ENCODE results near the gene ZDHHC17. TPM values are rescaled to one million over a fixed set of nuclear protein-coding genes. Genes with fewer than 3 reads are reported as not detected.
A peak's percentile ranks its signal among the peaks of the same experiment; 100 is the strongest.

Gene ZDHHC17
- 33.3 and 34.3 TPM in 2 replicates for total RNA-seq (ENCODE audit: low replicate concordance)

GRCh38 chr12:76763746-76764675 lies at the start of gene ZDHHC17:
TSS of gene ZDHHC17 (plus strand) at chr12:76764115. CDS start at chr12:76764237, 122 bp downstream.
- peak within 1 kb of the TSS; percentile 93 for H3K4me3 ChIP-seq (ENCODE audit: low read depth, low read length)
- no peak for TF ChIP-seq CTCF (IDR thresholded peaks at IDR 0.05; ENCODE audit: insufficient read depth, low read length)
- peak; percentile 92 for DNase-seq (ENCODE audit: low read depth)

DNA sequence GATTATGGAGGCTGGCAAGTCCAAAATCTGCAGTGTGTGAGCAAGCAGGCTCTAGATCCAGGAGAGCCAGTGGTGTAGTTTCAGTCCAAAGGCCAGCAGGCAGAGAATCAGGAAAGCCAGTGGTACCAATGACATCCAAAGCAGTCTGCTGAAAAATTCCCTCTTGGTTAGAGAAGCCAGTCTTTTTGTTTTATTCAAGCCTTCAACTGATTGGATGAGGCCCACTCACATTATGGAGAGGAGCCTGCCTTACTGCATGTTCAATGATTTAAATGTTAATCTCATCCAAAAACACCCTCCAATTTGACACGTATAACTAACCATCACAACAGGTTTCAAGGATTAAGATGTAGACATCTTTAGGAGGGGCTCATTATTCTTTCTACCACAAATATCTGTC lies 49.5 kb upstream of the ZDHHC17 start:
- no peak for DNase-seq (ENCODE audit: low read depth)
- no peak for TF ChIP-seq CTCF (IDR thresholded peaks at IDR 0.05; ENCODE audit: insufficient read depth, low read length)
- H3K4me3 ChIP-seq (ENCODE audit: low read depth, low read length): no peak overlapping the region

DNA sequence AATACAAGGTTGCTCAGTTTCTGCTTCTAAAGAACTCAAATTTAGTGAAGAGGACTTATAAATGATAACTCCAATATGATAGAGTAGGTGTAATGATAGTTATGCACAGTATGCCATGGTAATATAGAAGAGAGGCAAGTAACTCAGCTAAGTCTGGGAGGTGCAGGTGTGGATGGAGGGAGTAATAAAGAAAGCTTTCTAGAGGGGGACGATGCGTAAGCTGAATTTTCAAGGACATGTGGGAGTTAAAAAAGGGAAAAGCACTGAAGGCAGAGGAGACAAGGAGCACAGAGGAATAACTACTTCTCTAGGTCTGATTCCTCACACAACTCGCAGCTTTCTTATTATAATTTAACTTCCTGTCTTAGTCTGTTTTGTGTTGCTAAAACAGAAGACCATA lies 49.1 kb upstream of the ZDHHC17 start:
- TF ChIP-seq CTCF (IDR thresholded peaks at IDR 0.05; ENCODE audit: insufficient read depth, low read length): no peak
- DNase-seq (ENCODE audit: low read depth): no peak
- no peak overlapping the region for H3K4me3 ChIP-seq (ENCODE audit: low read depth, low read length)

DNA sequence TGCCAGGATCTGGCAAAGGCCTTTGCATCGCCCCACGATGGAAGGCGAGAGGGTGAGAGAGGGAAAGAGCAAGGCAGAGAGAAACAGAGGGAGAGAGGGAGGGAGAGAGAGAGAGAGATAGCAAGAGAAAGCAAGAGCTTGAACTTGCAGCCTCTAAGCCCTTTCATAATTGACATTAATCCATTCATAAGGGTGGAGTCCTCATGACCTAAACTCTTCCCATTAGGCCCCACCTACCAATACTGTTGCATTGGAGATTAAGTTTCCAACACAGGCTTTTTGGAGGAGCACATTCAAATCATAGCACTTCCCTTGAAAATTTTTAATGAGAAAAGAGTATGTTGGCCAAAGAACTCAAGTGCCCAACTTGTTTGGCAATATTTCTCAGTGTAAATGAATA lies 48.6 kb upstream of the ZDHHC17 start:
- no peak for DNase-seq (ENCODE audit: low read depth)
- no peak overlapping the region for H3K4me3 ChIP-seq (ENCODE audit: low read depth, low read length)
- no peak for TF ChIP-seq CTCF (IDR thresholded peaks at IDR 0.05; ENCODE audit: insufficient read depth, low read length)

DNA sequence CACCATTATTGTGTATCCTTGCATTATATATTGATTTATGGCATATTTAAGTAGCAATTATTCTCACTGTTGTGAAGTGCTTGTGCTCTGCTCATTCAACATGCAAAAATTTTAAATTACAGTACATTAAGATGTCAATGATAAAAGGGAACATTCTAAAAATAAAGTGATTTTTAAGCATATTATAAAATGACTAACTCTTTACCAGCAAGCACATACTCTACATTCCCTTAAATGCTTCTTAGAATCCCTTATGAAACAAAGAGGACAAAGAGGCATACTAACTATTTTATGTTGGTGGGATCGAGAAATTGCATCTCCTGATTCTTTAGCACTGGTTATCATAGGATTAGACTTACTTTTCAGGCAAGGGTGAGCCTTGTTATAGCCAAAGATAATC lies 46.6 kb upstream of the ZDHHC17 start:
- TF ChIP-seq CTCF (IDR thresholded peaks at IDR 0.05; ENCODE audit: insufficient read depth, low read length): no peak
- no peak for DNase-seq (ENCODE audit: low read depth)
- H3K4me3 ChIP-seq (ENCODE audit: low read depth, low read length): no peak overlapping the region

GRCh38 chr12:76719171-76720041 lies 44.5 kb upstream of the ZDHHC17 start:
- no peak overlapping the region for H3K4me3 ChIP-seq (ENCODE audit: low read depth, low read length)
- peak; percentile 65 for DNase-seq (ENCODE audit: low read depth)
- TF ChIP-seq CTCF (IDR thresholded peaks at IDR 0.05; ENCODE audit: insufficient read depth, low read length): no peak

Data from fibroblast of the aortic adventitia (primary cell).